Uterus (tissue), 2 donors: ENCODE results near the gene CGB1.
"Not testable (repeated sequence)": the region's sequence is repeated elsewhere in the genome, so short reads cannot be mapped to it uniquely, and the experiment has no call there.

ENCODE experiments used
- CTCF ChIP-seq, 4 experiments: fragments of 200-600 bp in 2 of 4; fragments of 450-650 bp in 2 of 4; sonication (generic) in 2 of 4; IDR thresholded peaks; one replicate each; pipeline ENCODE4 v1.5.1; 2016 to 2019; ENCODE audit warnings: antibody characterized with exemption in 4 of 4, mild to moderate bottlenecking in 2 of 4, moderate library complexity in 1 of 4
- POLR2A ChIP-seq, 2 donors: fragments of 450-650 bp; IDR thresholded peaks; one replicate each; pipeline ENCODE4 v1.6.1; 2016; ENCODE audit warnings: antibody characterized with exemption in 2 of 2, mild to moderate bottlenecking in 1 of 2, moderate library complexity in 1 of 2

- TF ChIP-seq POLR2A, CTCF (IDR thresholded peaks at IDR 0.05): not testable (repeated sequence)
These were observed 20.4 kb upstream of the CGB1 start for GRCh38 chr19:49056902-49057596.
